ENCODE measurements around the gene RYR3. TPM values are rescaled to one million over a fixed set of nuclear protein-coding genes. Genes with fewer than 3 reads are reported as not detected.

The RYR3 gene
- polyA plus RNA-seq, 2 donors, result 1.0 to 1.8 TPM

DNA sequence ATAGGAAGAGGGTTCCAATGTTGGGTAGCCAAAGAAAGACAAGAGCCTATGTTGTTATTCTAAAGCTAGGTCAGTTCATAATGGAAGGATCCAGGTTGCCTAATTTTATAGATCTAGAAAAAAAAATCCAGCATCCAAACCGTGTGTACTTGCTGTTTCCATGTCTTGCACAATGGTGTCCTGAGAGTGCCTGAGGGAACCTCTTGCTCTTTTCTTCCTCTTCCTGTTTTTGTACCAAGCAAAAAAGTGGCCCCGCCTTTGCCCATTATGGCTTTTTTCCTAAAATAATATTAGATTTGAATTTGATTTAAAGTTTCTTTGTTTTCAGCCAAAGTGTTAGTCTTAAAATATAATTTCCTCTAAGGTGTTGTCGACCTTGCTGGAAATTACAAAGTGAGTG is 224.4 kb downstream of the RYR3 start:
- no peaks in the 10 kb centered on the region for H3K36me3 ChIP-seq (ENCODE audit: control insufficient read depth in 2 of 2, insufficient read depth in 2 of 2, low read length in 1 of 2)
- no peak overlapping the region for H3K4me3 ChIP-seq (ENCODE audit: low read depth in 1 of 2, low read length in 2 of 2)
- H3K27me3 ChIP-seq (ENCODE audit: control insufficient read depth in 1 of 2, insufficient read depth in 2 of 2, low read length in 2 of 2), result no peaks in the 10 kb centered on the region
- H3K9me3 ChIP-seq (ENCODE audit: control insufficient read depth in 2 of 2, insufficient read depth in 1 of 2, low read depth in 1 of 2, low read length in 1 of 2), result no peaks in the 10 kb centered on the region
- H3K27ac ChIP-seq (ENCODE audit: low read depth in 2 of 2, low read length in 1 of 2), result no peak overlapping the region
- H3K4me1 ChIP-seq (ENCODE audit: control insufficient read depth in 2 of 2, insufficient read depth in 2 of 2, low read length in 1 of 2), result no peaks in the 10 kb centered on the region
- 53 to 57% methylated on average over 3 of the region's 3 CpGs for WGBS, 2 donors

DNA sequence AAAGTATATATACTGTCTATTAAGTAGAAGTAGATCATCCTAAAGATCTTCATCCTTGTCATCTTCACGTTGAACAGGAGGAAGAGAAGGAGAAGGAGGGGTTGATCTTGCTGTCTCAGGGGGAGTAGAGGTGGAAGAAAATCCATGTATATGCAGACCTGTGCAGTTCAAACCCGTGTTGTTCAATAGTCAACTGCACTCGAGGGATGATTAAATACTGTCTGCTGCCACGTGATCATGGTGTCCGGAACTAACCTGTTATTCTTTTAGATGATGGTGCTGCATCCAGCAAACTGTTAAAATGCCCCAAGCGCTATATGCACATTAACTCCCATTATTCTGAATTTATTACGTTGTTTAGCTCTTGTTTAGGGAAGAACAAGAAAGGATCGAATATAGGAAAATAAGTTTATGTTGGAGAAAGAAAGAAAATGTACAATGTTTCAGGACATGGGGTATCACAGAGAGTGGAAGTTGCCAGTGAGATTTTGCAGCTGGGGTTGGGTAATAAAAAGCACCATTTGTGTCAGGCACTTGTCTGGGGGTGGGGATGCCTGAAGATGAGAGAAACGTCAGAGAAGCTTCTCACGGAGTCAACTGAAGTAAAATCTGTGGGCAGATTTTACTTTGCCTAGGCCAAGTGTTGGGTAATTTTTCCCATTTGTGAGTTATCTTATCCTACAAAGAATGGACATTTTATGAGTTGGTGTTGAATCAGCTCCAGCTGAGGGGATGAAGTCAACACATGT is 229.2 kb downstream of the RYR3 start:
- no peaks in the 10 kb centered on the region for H3K4me1 ChIP-seq (ENCODE audit: control insufficient read depth in 2 of 2, insufficient read depth in 2 of 2, low read length in 1 of 2)
- no peak overlapping the region for H3K4me3 ChIP-seq (ENCODE audit: low read depth in 1 of 2, low read length in 2 of 2)
- H3K27ac ChIP-seq (ENCODE audit: low read depth in 2 of 2, low read length in 1 of 2), result no peak overlapping the region
- no peaks in the 10 kb centered on the region for H3K36me3 ChIP-seq (ENCODE audit: control insufficient read depth in 2 of 2, insufficient read depth in 2 of 2, low read length in 1 of 2)
- H3K9me3 ChIP-seq (ENCODE audit: control insufficient read depth in 2 of 2, insufficient read depth in 1 of 2, low read depth in 1 of 2, low read length in 1 of 2), result no peaks in the 10 kb centered on the region
- 69 to 72% methylated on average over 10 of the region's 10 CpGs for WGBS, 2 donors
- H3K27me3 ChIP-seq (ENCODE audit: control insufficient read depth in 1 of 2, insufficient read depth in 2 of 2, low read length in 2 of 2), result no peaks in the 10 kb centered on the region

DNA sequence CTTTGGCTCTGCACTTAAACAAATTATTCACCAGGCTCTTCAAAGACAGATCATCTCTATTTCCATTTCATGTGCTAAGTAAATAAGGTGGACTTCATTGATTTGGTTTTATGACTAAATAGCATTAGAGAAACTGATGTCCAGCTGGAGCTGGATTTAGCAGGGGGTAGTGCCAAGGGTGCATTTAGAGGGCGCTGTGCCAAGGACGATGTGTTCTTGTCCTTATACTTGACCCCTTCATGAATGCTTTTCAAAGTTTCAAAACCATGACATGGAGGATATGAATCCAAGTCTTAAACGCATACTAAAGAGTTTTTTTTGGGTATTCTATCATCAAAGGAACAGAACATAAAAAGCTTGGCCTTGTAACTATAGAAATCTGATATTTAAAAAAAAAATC is 233.2 kb downstream of the RYR3 start:
- H3K27me3 ChIP-seq (ENCODE audit: control insufficient read depth in 1 of 2, insufficient read depth in 2 of 2, low read length in 2 of 2), result no peaks in the 10 kb centered on the region
- no peak overlapping the region for H3K27ac ChIP-seq (ENCODE audit: low read depth in 2 of 2, low read length in 1 of 2)
- no peaks in the 10 kb centered on the region for H3K4me1 ChIP-seq (ENCODE audit: control insufficient read depth in 2 of 2, insufficient read depth in 2 of 2, low read length in 1 of 2)
- H3K4me3 ChIP-seq (ENCODE audit: low read depth in 1 of 2, low read length in 2 of 2), result no peak overlapping the region
- 77 to 80% methylated on average over 3 of the region's 3 CpGs for WGBS, 2 donors
- no peaks in the 10 kb centered on the region for H3K36me3 ChIP-seq (ENCODE audit: control insufficient read depth in 2 of 2, insufficient read depth in 2 of 2, low read length in 1 of 2)
- no peaks in the 10 kb centered on the region for H3K9me3 ChIP-seq (ENCODE audit: control insufficient read depth in 2 of 2, insufficient read depth in 1 of 2, low read depth in 1 of 2, low read length in 1 of 2)

DNA sequence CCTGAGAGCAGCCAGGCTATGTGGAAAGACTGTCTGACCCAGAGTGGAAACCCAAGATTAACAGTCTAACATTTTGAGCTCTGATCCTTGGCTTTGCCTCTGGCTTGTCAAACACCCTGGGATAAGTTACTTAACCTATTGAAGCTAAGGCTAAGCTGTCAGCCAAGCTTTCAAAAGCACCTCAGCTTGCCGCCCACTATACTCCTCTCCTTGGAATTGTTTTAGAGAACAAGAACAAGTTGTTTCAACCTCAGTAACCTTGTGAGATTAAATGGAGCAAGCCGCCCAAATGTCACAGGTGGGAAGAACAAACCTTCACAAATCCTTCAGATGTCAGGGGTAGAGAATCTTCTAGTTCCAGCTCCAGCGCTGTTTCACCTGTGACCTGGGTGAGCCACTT is 235.1 kb downstream of the RYR3 start:
- Histone ChIP-seq H3K36me3 (ENCODE audit: control insufficient read depth in 2 of 2, insufficient read depth in 2 of 2, low read length in 1 of 2) (no peaks in the 10 kb centered on the region), H3K9me3 (ENCODE audit: control insufficient read depth in 2 of 2, insufficient read depth in 1 of 2, low read depth in 1 of 2, low read length in 1 of 2) (no peaks in the 10 kb centered on the region), H3K4me1 (ENCODE audit: control insufficient read depth in 2 of 2, insufficient read depth in 2 of 2, low read length in 1 of 2) (no peaks in the 10 kb centered on the region), H3K4me3 (ENCODE audit: low read depth in 1 of 2, low read length in 2 of 2) (no peak overlapping the region), H3K27ac (ENCODE audit: low read depth in 2 of 2, low read length in 1 of 2) (no peak overlapping the region), H3K27me3 (ENCODE audit: control insufficient read depth in 1 of 2, insufficient read depth in 2 of 2, low read length in 2 of 2) (no peaks in the 10 kb centered on the region)
- WGBS, 2 donors, result 80 to 81% methylated on average over 3 of the region's 3 CpGs

DNA sequence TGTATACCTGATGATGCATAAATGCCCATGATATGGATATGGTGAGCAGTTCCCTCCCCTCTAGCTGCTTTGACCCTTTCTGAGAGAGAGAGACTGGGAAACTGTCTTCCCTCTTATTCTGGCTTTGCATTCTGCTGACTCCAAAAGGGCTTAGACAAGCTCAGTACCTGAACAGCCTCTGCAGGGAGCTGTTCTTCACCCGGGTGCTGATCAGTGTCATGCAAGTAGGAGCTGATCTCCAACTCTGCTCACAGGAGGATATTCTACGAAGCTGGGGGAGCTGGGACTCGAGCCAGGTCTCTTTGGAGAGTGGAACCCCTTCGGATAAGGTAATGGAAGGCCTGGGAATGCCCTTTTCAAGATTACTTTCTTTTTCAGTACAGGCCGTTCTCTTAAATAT is 237.1 kb downstream of the RYR3 start:
- H3K36me3 ChIP-seq (ENCODE audit: control insufficient read depth in 2 of 2, insufficient read depth in 2 of 2, low read length in 1 of 2), result no peaks in the 10 kb centered on the region
- H3K4me3 ChIP-seq (ENCODE audit: low read depth in 1 of 2, low read length in 2 of 2), result no peak overlapping the region
- peaks cover 0 to 1% of the 10 kb centered on the region in 2 donors for H3K9me3 ChIP-seq (ENCODE audit: control insufficient read depth in 2 of 2, insufficient read depth in 1 of 2, low read depth in 1 of 2, low read length in 1 of 2)
- H3K4me1 ChIP-seq (ENCODE audit: control insufficient read depth in 2 of 2, insufficient read depth in 2 of 2, low read length in 1 of 2), result no peaks in the 10 kb centered on the region
- no peak overlapping the region for H3K27ac ChIP-seq (ENCODE audit: low read depth in 2 of 2, low read length in 1 of 2)
- 22 to 25% methylated on average over 5 of the region's 5 CpGs for WGBS, 2 donors
- no peaks in the 10 kb centered on the region for H3K27me3 ChIP-seq (ENCODE audit: control insufficient read depth in 1 of 2, insufficient read depth in 2 of 2, low read length in 2 of 2)

DNA sequence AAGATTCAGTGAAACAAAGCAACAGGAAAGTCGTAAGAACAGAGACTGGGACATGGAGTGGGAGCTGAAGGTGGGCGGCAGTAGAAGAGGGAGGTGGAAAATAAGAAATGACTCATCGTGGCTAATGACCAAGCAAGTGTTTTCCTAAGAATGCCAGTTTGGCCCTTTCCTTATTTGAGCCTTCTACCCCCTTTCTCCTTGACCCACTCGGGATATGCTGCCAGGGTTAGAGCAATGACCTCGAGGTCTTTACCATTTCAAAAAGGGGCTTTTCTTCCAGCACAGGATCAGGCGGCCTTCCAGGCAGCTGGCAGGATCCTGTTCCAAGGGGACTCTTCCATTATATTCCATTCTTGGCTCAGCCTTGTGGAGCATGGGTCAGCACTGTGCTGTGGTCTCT is 241.1 kb downstream of the RYR3 start:
- H3K4me3 ChIP-seq (ENCODE audit: low read depth in 1 of 2, low read length in 2 of 2), result no peak overlapping the region
- 52 to 57% methylated on average over 6 of the region's 6 CpGs for WGBS, 2 donors
- H3K9me3 ChIP-seq (ENCODE audit: control insufficient read depth in 2 of 2, insufficient read depth in 1 of 2, low read depth in 1 of 2, low read length in 1 of 2), result peaks cover 0 to 4% of the 10 kb centered on the region in 2 donors

DNA sequence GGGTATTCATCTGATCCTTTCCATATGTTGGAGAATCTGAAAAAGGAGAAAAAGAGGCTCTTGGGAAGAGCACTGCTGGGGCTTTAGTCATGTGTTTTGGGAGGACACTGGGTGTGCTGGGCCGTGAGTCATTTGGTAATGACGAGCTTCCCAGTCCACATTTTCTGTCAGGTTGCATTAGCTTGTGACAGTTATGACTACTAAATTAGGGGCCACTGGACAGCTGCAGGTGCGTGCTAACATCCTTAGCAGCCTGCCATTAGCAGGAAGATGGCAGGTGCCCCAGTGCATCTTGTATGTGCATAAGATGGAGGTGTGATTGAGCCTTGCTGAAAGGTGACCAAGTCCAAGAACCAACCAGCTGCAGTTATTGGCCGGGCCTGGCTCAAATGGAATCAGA is 242.4 kb downstream of the RYR3 start:
- WGBS, 2 donors, result 84 to 85% methylated on average over 4 of the region's 4 CpGs
- Histone ChIP-seq H3K27ac (ENCODE audit: low read depth in 2 of 2, low read length in 1 of 2) (no peak overlapping the region), H3K9me3 (ENCODE audit: control insufficient read depth in 2 of 2, insufficient read depth in 1 of 2, low read depth in 1 of 2, low read length in 1 of 2) (peaks cover 0 to 4% of the 10 kb centered on the region in 2 donors), H3K36me3 (ENCODE audit: control insufficient read depth in 2 of 2, insufficient read depth in 2 of 2, low read length in 1 of 2) (no peaks in the 10 kb centered on the region), H3K4me1 (ENCODE audit: control insufficient read depth in 2 of 2, insufficient read depth in 2 of 2, low read length in 1 of 2) (no peaks in the 10 kb centered on the region), H3K4me3 (ENCODE audit: low read depth in 1 of 2, low read length in 2 of 2) (no peak overlapping the region), H3K27me3 (ENCODE audit: control insufficient read depth in 1 of 2, insufficient read depth in 2 of 2, low read length in 2 of 2) (no peaks in the 10 kb centered on the region)

More for the DNA sequence above, 241.1 kb downstream of the RYR3 start:
- no peaks in the 10 kb centered on the region for H3K27me3 ChIP-seq (ENCODE audit: control insufficient read depth in 1 of 2, insufficient read depth in 2 of 2, low read length in 2 of 2)
- no peaks in the 10 kb centered on the region for H3K36me3 ChIP-seq (ENCODE audit: control insufficient read depth in 2 of 2, insufficient read depth in 2 of 2, low read length in 1 of 2)
- H3K4me1 ChIP-seq (ENCODE audit: control insufficient read depth in 2 of 2, insufficient read depth in 2 of 2, low read length in 1 of 2), result no peaks in the 10 kb centered on the region
- H3K27ac ChIP-seq (ENCODE audit: low read depth in 2 of 2, low read length in 1 of 2), result no peak overlapping the region

DNA sequence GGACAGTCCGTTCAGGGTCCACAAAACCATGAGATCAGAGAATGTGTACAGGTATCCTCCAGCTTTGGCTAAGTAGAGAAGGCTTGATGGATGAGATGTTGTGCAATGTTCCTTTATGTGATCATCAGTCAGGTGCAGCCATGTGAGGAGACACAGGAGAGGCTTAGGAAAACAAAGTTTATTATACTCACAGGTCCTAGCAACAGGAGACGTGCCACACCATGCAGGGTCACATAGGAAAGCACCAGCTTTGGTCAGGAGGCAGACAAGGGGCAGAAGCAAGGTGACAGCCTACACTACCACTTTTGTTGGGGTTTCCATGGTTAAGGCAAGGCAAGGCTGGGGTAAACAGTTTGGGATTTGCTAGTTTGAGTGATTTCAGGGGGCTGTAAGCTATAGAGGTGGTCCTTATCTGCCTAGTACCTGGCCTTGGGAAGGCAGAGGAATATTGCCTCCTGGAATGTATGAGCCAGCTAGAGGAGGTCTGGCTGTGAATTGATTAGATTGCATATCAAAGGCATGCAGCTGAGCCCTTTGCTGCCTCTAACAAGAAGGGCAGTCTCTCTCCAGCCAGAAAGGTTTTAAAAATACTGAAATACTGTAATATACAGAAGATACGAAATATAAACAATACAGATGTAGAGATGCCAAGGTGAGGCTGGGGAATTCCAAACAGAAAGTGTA is 248.6 kb downstream of the RYR3 start:
- no peaks in the 10 kb centered on the region for H3K27me3 ChIP-seq (ENCODE audit: control insufficient read depth in 1 of 2, insufficient read depth in 2 of 2, low read length in 2 of 2)
- H3K9me3 ChIP-seq (ENCODE audit: control insufficient read depth in 2 of 2, insufficient read depth in 1 of 2, low read depth in 1 of 2, low read length in 1 of 2), result peaks cover 0 to 2% of the 10 kb centered on the region in 2 donors
- 32 to 36% methylated on average over 3 of the region's 3 CpGs for WGBS, 2 donors
- no peak overlapping the region for H3K4me3 ChIP-seq (ENCODE audit: low read depth in 1 of 2, low read length in 2 of 2)
- no peaks in the 10 kb centered on the region for H3K36me3 ChIP-seq (ENCODE audit: control insufficient read depth in 2 of 2, insufficient read depth in 2 of 2, low read length in 1 of 2)
- no peak overlapping the region for H3K27ac ChIP-seq (ENCODE audit: low read depth in 2 of 2, low read length in 1 of 2)
- no peaks in the 10 kb centered on the region for H3K4me1 ChIP-seq (ENCODE audit: control insufficient read depth in 2 of 2, insufficient read depth in 2 of 2, low read length in 1 of 2)

DNA sequence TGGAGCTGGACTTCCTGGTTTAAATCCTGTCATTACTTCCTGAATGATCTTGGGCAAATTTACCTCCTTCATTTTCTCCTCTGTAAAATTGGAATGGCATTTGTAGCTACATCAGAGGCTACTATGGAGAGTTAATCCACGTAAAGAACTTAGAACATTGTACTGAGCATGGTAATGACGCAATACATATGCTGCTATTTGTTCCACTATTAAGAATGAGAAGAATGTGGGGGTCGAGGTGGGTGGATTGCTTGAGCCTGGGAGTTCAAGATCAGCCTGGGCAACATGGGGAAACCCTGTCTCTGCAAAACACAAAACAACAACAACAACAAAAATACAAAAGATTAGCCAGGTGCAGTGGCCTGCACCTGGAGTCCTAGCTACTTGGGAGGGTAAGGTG is 250.6 kb downstream of the RYR3 start:
- no peaks in the 10 kb centered on the region for H3K36me3 ChIP-seq (ENCODE audit: control insufficient read depth in 2 of 2, insufficient read depth in 2 of 2, low read length in 1 of 2)
- H3K4me3 ChIP-seq (ENCODE audit: low read depth in 1 of 2, low read length in 2 of 2), result no peak overlapping the region
- no peaks in the 10 kb centered on the region for H3K27me3 ChIP-seq (ENCODE audit: control insufficient read depth in 1 of 2, insufficient read depth in 2 of 2, low read length in 2 of 2)
- no peaks in the 10 kb centered on the region for H3K4me1 ChIP-seq (ENCODE audit: control insufficient read depth in 2 of 2, insufficient read depth in 2 of 2, low read length in 1 of 2)
- no peak overlapping the region for H3K27ac ChIP-seq (ENCODE audit: low read depth in 2 of 2, low read length in 1 of 2)
- 49 to 58% methylated on average over 3 of the region's 3 CpGs for WGBS, 2 donors
- no peaks in the 10 kb centered on the region for H3K9me3 ChIP-seq (ENCODE audit: control insufficient read depth in 2 of 2, insufficient read depth in 1 of 2, low read depth in 1 of 2, low read length in 1 of 2)

DNA sequence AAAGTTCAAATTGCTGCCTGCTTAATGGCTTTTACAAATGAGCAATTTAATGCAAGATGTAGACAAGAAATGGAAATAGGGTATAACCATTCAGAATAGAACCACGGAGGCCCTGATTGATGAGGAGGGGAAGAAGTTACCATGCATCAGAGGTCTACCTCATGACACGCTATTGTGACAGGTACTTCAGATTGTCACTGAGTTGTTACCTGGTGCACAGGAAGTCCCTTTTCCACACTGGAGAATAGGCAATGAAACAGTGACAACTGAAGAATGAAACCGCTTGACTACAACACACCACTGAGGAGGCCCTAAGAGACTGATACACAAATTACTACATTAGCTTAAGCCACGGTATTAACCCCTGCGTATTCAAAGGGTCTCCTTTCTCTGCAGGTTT is 251.2 kb downstream of the RYR3 start:
- no peaks in the 10 kb centered on the region for H3K36me3 ChIP-seq (ENCODE audit: control insufficient read depth in 2 of 2, insufficient read depth in 2 of 2, low read length in 1 of 2)
- H3K9me3 ChIP-seq (ENCODE audit: control insufficient read depth in 2 of 2, insufficient read depth in 1 of 2, low read depth in 1 of 2, low read length in 1 of 2), result no peaks in the 10 kb centered on the region
- H3K27me3 ChIP-seq (ENCODE audit: control insufficient read depth in 1 of 2, insufficient read depth in 2 of 2, low read length in 2 of 2), result no peaks in the 10 kb centered on the region
- H3K4me3 ChIP-seq (ENCODE audit: low read depth in 1 of 2, low read length in 2 of 2), result no peak overlapping the region
- H3K27ac ChIP-seq (ENCODE audit: low read depth in 2 of 2, low read length in 1 of 2), result no peak overlapping the region
- H3K4me1 ChIP-seq (ENCODE audit: control insufficient read depth in 2 of 2, insufficient read depth in 2 of 2, low read length in 1 of 2), result no peaks in the 10 kb centered on the region
- 82 to 86% methylated on average over 5 of the region's 5 CpGs for WGBS, 2 donors
